Hindlimb muscle (tissue), 1 donor: Measurements from ENCODE around the gene ATP4A. TPM values are rescaled to one million over a fixed set of nuclear protein-coding genes. Genes with fewer than 3 reads are reported as not detected.

ENCODE experiments used
- polyA plus RNA-seq: library from polyadenylated mRNA; unstranded; fragments of 120-200 nt; gene quantifications from one replicate; pipeline ENCODE4 v1.2.1, GENCODE V29; 2013; ENCODE audit not compliant: insufficient read length

The ATP4A gene
- polyA plus RNA-seq, 1 donor, result not detected

Other genes starting within 250 kb of the ATP4A start
- 0.72 TPM for gene CD22, start 234.5 kb downstream of the ATP4A start, polyA plus RNA-seq
- gene FFAR1, start 215.8 kb downstream of the ATP4A start, polyA plus RNA-seq, result not detected
- gene FFAR3, start 205.2 kb downstream of the ATP4A start, polyA plus RNA-seq, result not detected
- not detected for gene GPR42, start 192.6 kb downstream of the ATP4A start, polyA plus RNA-seq
- gene FFAR2, start 115.4 kb downstream of the ATP4A start, polyA plus RNA-seq, result 0.65 TPM
- gene KRTDAP, start 73.2 kb downstream of the ATP4A start, polyA plus RNA-seq, result 6.6 TPM
- gene DMKN, start 50.0 kb downstream of the ATP4A start, polyA plus RNA-seq, result 4.2 TPM
- 0.74 TPM for gene SBSN, start 35.3 kb downstream of the ATP4A start, polyA plus RNA-seq
- gene GAPDHS, start 30.2 kb downstream of the ATP4A start, polyA plus RNA-seq, result not detected
- gene TMEM147, start 18.0 kb downstream of the ATP4A start, polyA plus RNA-seq, result 48.9 TPM
- not detected for gene PMIS2, start 22.5 kb upstream of the ATP4A start, polyA plus RNA-seq
- 13.7 TPM for gene HAUS5, start 49.1 kb upstream of the ATP4A start, polyA plus RNA-seq
- 50.1 TPM for gene RBM42, start 65.4 kb upstream of the ATP4A start, polyA plus RNA-seq
- 3.4 TPM for gene ETV2, start 78.1 kb upstream of the ATP4A start, polyA plus RNA-seq
- 256 TPM for gene COX6B1, start 84.7 kb upstream of the ATP4A start, polyA plus RNA-seq
- 0.32 TPM for gene UPK1A, start 102.9 kb upstream of the ATP4A start, polyA plus RNA-seq
- 0.15 TPM for gene ZBTB32, start 140.9 kb upstream of the ATP4A start, polyA plus RNA-seq
- 24.6 TPM for gene KMT2B, start 154.3 kb upstream of the ATP4A start, polyA plus RNA-seq
- 6.2 TPM for gene IGFLR1, start 178.8 kb upstream of the ATP4A start, polyA plus RNA-seq
- gene U2AF1L4, start 181.8 kb upstream of the ATP4A start, polyA plus RNA-seq, result 18.2 TPM
- gene PSENEN, start 182.0 kb upstream of the ATP4A start, polyA plus RNA-seq, result 31.7 TPM
- 8.9 TPM for gene LIN37, start 184.9 kb upstream of the ATP4A start, polyA plus RNA-seq
- 816 TPM for gene HSPB6, start 193.4 kb upstream of the ATP4A start, polyA plus RNA-seq
- 16.3 TPM for gene PROSER3, start 194.5 kb upstream of the ATP4A start, polyA plus RNA-seq
- gene ARHGAP33, start 211.9 kb upstream of the ATP4A start, polyA plus RNA-seq, result 19.9 TPM
- 0.12 TPM for gene PRODH2, start 249.2 kb upstream of the ATP4A start, polyA plus RNA-seq